ENCODE data around the gene DTNA. TPM values are rescaled to one million over a fixed set of nuclear protein-coding genes. Genes with fewer than 3 reads are reported as not detected.

Gene DTNA
- total and polyA plus RNA-seq, 5 donors, result 131 to 175 (median 146) TPM

GRCh38 chr18:34741401-34741800 lies 31.3 kb downstream of the DTNA start:
- Histone ChIP-seq H3K9me3 (ENCODE audit: control insufficient read depth, low read length) (no peaks in the 10 kb centered on the region), H3K27me3 (ENCODE audit: control insufficient read depth, insufficient read depth) (no peaks in the 10 kb centered on the region), H3K4me1 (ENCODE audit: control insufficient read depth, insufficient read depth, low read length) (peaks cover 1% of the 10 kb centered on the region), H3K4me3 (ENCODE audit: low read length) (no peak overlapping the region), H3K27ac (ENCODE audit: low read length) (no peak overlapping the region)
- DNase-seq, result no peak
- intact Hi-C loops (cut with DNase I), result no loop called here
- 69% methylated on average over 1 of the region's 1 CpG for WGBS
- ATAC-seq, result no peak

- DNase-seq (no peak), ATAC-seq (no peak)
- WGBS, result 56% methylated on average over 5 of the region's 5 CpGs
- H3K9me3 ChIP-seq (ENCODE audit: control insufficient read depth, low read length), result no peaks in the 10 kb centered on the region
- no peak overlapping the region for H3K27ac ChIP-seq (ENCODE audit: low read length)
- H3K4me3 ChIP-seq (ENCODE audit: low read length), result no peak overlapping the region
- no peaks in the 10 kb centered on the region for H3K27me3 ChIP-seq (ENCODE audit: control insufficient read depth, insufficient read depth)
- H3K4me1 ChIP-seq (ENCODE audit: control insufficient read depth, insufficient read depth, low read length), result peaks cover 1% of the 10 kb centered on the region
- intact Hi-C loops (cut with DNase I), result no loop called here
Measured at GRCh38 chr18:34742891-34743341, 32.8 kb downstream of the DTNA start.

GRCh38 chr18:34744569-34744968 lies 34.5 kb downstream of the DTNA start:
- intact Hi-C loops (cut with DNase I), result no loop called here
- Histone ChIP-seq H3K4me1 (ENCODE audit: control insufficient read depth, insufficient read depth, low read length) (peaks cover 1% of the 10 kb centered on the region), H3K27ac (ENCODE audit: low read length) (no peak overlapping the region)

GRCh38 chr18:34746614-34747013 lies 36.5 kb downstream of the DTNA start:
- Histone ChIP-seq H3K4me3 (ENCODE audit: low read length) (no peak overlapping the region), H3K4me1 (ENCODE audit: control insufficient read depth, insufficient read depth, low read length) (peaks cover 1% of the 10 kb centered on the region), H3K27me3 (ENCODE audit: control insufficient read depth, insufficient read depth) (no peaks in the 10 kb centered on the region), H3K9me3 (ENCODE audit: control insufficient read depth, low read length) (no peaks in the 10 kb centered on the region), H3K27ac (ENCODE audit: low read length) (no peak overlapping the region)
- intact Hi-C loops (cut with DNase I), result no loop called here
- 61% methylated on average over 1 of the region's 1 CpG for WGBS
- peak in 1 of 2 donors; percentile 14 for ATAC-seq
- DNase-seq, result no peak

More at GRCh38 chr18:34744569-34744968, 34.5 kb downstream of the DTNA start:
- H3K9me3 ChIP-seq (ENCODE audit: control insufficient read depth, low read length), result no peaks in the 10 kb centered on the region
- no peaks in the 10 kb centered on the region for H3K27me3 ChIP-seq (ENCODE audit: control insufficient read depth, insufficient read depth)
- 81% methylated on average over 4 of the region's 4 CpGs for WGBS
- H3K4me3 ChIP-seq (ENCODE audit: low read length), result no peak overlapping the region
- ATAC-seq, result no peak
- DNase-seq, result no peak

GRCh38 chr18:34749721-34750120 lies 39.6 kb downstream of the DTNA start:
- no peaks in the 10 kb centered on the region for H3K4me1 ChIP-seq (ENCODE audit: control insufficient read depth, insufficient read depth, low read length)
- ATAC-seq (no peak), DNase-seq (no peak)
- H3K9me3 ChIP-seq (ENCODE audit: control insufficient read depth, low read length), result no peaks in the 10 kb centered on the region
- no peak overlapping the region for H3K27ac ChIP-seq (ENCODE audit: low read length)
- intact Hi-C loops (cut with DNase I), result no loop called here
- H3K27me3 ChIP-seq (ENCODE audit: control insufficient read depth, insufficient read depth), result no peaks in the 10 kb centered on the region
- H3K4me3 ChIP-seq (ENCODE audit: low read length), result no peak overlapping the region

- Histone ChIP-seq H3K4me3 (ENCODE audit: low read length) (no peak overlapping the region), H3K27me3 (ENCODE audit: control insufficient read depth, insufficient read depth) (no peaks in the 10 kb centered on the region), H3K9me3 (ENCODE audit: control insufficient read depth, low read length) (no peaks in the 10 kb centered on the region), H3K27ac (ENCODE audit: low read length) (no peak overlapping the region), H3K4me1 (ENCODE audit: control insufficient read depth, insufficient read depth, low read length) (no peaks in the 10 kb centered on the region)
- 85% methylated on average over 1 of the region's 1 CpG for WGBS
- ATAC-seq (no peak), DNase-seq (no peak)
- intact Hi-C loops (cut with DNase I), result no loop called here
Measured at GRCh38 chr18:34752056-34752455, 42.0 kb downstream of the DTNA start.

GRCh38 chr18:34754300-34754699 lies 44.2 kb downstream of the DTNA start:
- intact Hi-C loops (cut with DNase I), result no loop called here
- DNase-seq, result no peak
- H3K4me3 ChIP-seq (ENCODE audit: low read length), result no peak overlapping the region
- ATAC-seq, result peak in 1 of 2 donors; percentile 29
- WGBS, result 82% methylated on average over 5 of the region's 5 CpGs
- H3K27ac ChIP-seq (ENCODE audit: low read length), result no peak overlapping the region
- H3K27me3 ChIP-seq (ENCODE audit: control insufficient read depth, insufficient read depth), result no peaks in the 10 kb centered on the region
- no peaks in the 10 kb centered on the region for H3K9me3 ChIP-seq (ENCODE audit: control insufficient read depth, low read length)
- no peaks in the 10 kb centered on the region for H3K4me1 ChIP-seq (ENCODE audit: control insufficient read depth, insufficient read depth, low read length)

- intact Hi-C loops (cut with DNase I), result no loop called here
- Histone ChIP-seq H3K4me3 (ENCODE audit: low read length) (no peak overlapping the region), H3K27ac (ENCODE audit: low read length) (no peak overlapping the region), H3K4me1 (ENCODE audit: control insufficient read depth, insufficient read depth, low read length) (no peaks in the 10 kb centered on the region), H3K9me3 (ENCODE audit: control insufficient read depth, low read length) (no peaks in the 10 kb centered on the region), H3K27me3 (ENCODE audit: control insufficient read depth, insufficient read depth) (no peaks in the 10 kb centered on the region)
- DNase-seq (no peak), ATAC-seq (no peak)
- WGBS, result 70% methylated on average over 5 of the region's 5 CpGs
Measured at GRCh38 chr18:34757666-34758065, 47.6 kb downstream of the DTNA start.

GRCh38 chr18:34758378-34758948 lies 48.4 kb downstream of the DTNA start:
- H3K27ac ChIP-seq (ENCODE audit: low read length), result no peak overlapping the region
- intact Hi-C loops (cut with DNase I), result no loop called here
- ATAC-seq, result no peak

GRCh38 chr18:34760444-34760843 lies 50.3 kb downstream of the DTNA start:
- DNase-seq, result peak; percentile 22 to 64 (median 60)
- H3K4me3 ChIP-seq (ENCODE audit: low read length), result no peak overlapping the region
- no peaks in the 10 kb centered on the region for H3K4me1 ChIP-seq (ENCODE audit: control insufficient read depth, insufficient read depth, low read length)
- H3K27me3 ChIP-seq (ENCODE audit: control insufficient read depth, insufficient read depth), result no peaks in the 10 kb centered on the region
- WGBS, result 53% methylated on average over 4 of the region's 4 CpGs
- no peak overlapping the region for H3K27ac ChIP-seq (ENCODE audit: low read length)
- ATAC-seq, result peak; percentile 72 to 84
- intact Hi-C loops (cut with DNase I), result no loop called here
- no peaks in the 10 kb centered on the region for H3K9me3 ChIP-seq (ENCODE audit: control insufficient read depth, low read length)

More at GRCh38 chr18:34758378-34758948, 48.4 kb downstream of the DTNA start:
- H3K4me3 ChIP-seq (ENCODE audit: low read length), result no peak overlapping the region
- no peaks in the 10 kb centered on the region for H3K9me3 ChIP-seq (ENCODE audit: control insufficient read depth, low read length)
- DNase-seq, result no peak
- no peaks in the 10 kb centered on the region for H3K4me1 ChIP-seq (ENCODE audit: control insufficient read depth, insufficient read depth, low read length)
- H3K27me3 ChIP-seq (ENCODE audit: control insufficient read depth, insufficient read depth), result no peaks in the 10 kb centered on the region

GRCh38 chr18:34764451-34764850 lies 54.4 kb downstream of the DTNA start:
- 71% methylated on average over 4 of the region's 4 CpGs for WGBS
- Histone ChIP-seq H3K9me3 (ENCODE audit: control insufficient read depth, low read length) (no peaks in the 10 kb centered on the region), H3K27ac (ENCODE audit: low read length) (no peak overlapping the region), H3K27me3 (ENCODE audit: control insufficient read depth, insufficient read depth) (no peaks in the 10 kb centered on the region), H3K4me1 (ENCODE audit: control insufficient read depth, insufficient read depth, low read length) (no peaks in the 10 kb centered on the region), H3K4me3 (ENCODE audit: low read length) (no peak overlapping the region)
- DNase-seq (no peak), ATAC-seq (no peak)
- intact Hi-C loops (cut with DNase I), result no loop called here

GRCh38 chr18:34767601-34768027 lies 57.5 kb downstream of the DTNA start:
- H3K9me3 ChIP-seq (ENCODE audit: control insufficient read depth, low read length), result no peaks in the 10 kb centered on the region
- no peaks in the 10 kb centered on the region for H3K27me3 ChIP-seq (ENCODE audit: control insufficient read depth, insufficient read depth)
- no peak for DNase-seq
- no peak for ATAC-seq
- intact Hi-C loops (cut with DNase I), result no loop called here
- WGBS, result 82% methylated on average over 1 of the region's 1 CpG
- no peaks in the 10 kb centered on the region for H3K4me1 ChIP-seq (ENCODE audit: control insufficient read depth, insufficient read depth, low read length)
- no peak overlapping the region for H3K4me3 ChIP-seq (ENCODE audit: low read length)
- no peak overlapping the region for H3K27ac ChIP-seq (ENCODE audit: low read length)
